GM18511 (cell line): ENCODE data around the gene CLIC6.
A peak's percentile ranks its signal among the peaks of the same experiment; 100 is the strongest.
"Not testable (repeated sequence)": the region's sequence is repeated elsewhere in the genome, so short reads cannot be mapped to it uniquely, and the experiment has no call there.

Source experiments
- ATAC-seq: cut with Tn5 transposase; IDR thresholded peaks from one replicate; pipeline ENCODE4 v1.9.1; 2021; ENCODE audit warnings: mild to moderate bottlenecking, moderate library complexity; ENCODE audit not compliant: unreplicated experiment

CLIC6 gene

DNA sequence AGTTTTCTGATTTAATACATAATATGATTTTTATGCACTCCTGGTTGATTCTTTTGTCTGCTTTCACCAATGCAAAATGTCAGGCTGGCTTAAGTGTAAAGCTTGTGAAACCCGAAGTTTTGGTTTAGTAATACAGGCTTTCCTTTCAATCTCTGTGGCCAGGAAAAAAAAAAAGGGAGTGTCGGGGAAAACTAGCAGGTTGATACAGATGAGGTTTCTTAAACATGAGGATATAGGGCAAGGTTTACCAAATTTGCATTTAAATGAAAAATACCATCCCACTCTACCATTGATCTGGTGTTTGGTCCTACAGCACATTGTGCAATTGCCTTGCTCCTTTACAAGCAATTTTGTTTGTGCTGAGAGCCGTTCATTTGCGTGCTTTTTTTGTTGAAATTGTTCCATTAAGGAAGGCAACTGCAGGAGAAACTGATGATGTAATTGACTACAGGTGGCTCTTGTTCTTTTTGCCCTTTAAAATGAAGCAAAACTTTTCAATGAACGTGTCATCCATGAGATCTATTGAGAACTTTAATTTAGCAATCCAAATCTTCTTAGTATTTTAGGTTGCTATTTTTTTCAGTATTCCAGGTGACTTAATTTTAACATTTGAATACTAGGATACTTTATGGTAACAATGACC lies 22.7 kb downstream of the CLIC6 start:
- no peak for ATAC-seq

DNA sequence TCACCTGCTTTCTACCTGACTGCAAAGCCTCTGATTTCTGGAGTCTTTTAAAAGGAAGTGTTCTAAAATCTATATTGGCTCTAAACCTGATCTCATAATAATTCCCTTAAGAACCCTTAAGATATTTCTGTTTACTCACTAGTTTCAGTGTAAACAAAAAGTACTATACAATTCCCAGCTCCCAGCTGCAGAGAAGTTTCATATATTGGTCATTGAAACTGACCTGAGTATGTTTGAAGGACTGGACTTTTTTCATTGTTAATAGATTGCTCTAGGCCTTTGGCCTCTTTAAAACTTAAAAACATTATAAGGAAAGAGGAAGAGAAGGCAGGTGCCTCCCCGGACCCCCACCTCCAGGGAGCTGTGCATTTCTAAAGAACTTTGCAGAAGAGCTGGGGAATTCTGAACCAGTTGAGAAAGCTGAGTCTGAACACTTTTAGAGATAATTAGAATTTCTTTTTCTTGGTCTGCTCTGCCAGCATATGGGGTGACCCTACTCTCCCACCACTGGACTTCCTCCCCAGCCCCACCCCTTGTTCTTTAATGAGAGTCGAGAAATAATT lies 23.7 kb downstream of the CLIC6 start:
- ATAC-seq: no peak

DNA sequence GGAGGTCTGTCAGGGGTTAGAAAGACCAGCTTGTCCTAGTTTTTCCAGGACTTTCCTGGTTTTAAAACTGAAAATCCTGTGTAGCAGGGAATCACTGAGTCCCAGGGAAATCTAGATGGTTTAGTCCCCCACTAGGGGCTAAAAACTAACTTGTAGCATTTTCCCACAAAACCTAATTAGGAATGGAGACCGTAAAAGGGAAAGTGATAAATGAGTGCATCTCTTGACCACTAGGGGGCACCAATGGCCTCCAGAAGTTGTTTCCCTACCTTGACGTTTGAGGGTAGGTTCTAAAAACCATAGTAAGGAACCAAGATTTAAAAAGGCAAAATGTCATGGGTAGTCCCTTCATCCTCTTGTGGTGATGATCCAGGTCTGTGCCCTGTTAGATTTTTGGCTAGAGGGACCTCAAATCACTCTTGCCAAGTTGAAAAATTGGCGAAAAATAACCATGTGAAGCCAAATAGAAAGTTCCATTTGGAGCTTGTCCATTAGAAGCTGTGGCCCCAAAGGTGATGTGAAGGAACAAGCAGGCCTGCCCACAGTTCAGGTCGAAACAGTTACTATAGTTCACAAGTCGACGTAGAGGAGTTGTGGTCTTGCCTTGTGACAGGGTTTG lies 24.5 kb downstream of the CLIC6 start:
- no peak for ATAC-seq

DNA sequence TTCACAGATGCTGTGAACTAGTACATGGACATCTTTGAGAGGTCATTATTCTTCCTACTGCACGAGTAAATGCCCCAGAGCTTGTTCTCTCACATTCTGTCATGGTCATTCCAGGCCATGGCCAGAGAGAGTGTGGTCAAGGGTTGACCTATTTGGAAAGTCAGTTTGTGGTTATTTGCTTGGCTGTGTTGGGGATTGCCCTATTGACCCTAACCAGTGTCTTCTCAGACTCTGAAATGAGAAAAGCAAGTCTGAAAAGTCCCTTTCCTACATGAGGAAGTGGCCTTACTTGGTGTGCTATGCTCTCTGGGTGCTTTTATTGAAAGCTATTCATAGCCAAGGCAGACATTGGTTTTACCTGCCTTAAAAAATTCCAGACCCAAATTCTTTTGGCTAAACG lies 26.6 kb downstream of the CLIC6 start:
- peak; percentile 93 for ATAC-seq

DNA sequence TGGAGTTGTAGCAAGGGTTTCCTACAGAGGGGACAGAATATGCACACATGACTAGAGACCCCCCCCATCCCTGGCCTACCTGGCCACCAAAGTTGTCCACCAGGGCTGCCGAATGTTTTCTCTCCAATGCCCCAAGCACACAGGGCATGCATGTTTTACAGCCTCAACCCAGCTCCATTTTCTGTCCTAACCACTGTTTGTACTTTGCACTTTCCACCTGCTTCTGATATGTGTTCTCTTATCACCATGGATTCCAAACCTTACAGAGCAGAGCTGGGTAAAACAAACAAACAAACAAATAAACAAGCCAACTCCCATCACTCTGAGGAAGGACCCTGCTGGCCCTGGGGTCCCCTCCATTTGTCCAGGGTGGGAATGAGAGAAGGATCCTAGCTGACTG lies 27.3 kb downstream of the CLIC6 start:
- peak; percentile 22 for ATAC-seq

DNA sequence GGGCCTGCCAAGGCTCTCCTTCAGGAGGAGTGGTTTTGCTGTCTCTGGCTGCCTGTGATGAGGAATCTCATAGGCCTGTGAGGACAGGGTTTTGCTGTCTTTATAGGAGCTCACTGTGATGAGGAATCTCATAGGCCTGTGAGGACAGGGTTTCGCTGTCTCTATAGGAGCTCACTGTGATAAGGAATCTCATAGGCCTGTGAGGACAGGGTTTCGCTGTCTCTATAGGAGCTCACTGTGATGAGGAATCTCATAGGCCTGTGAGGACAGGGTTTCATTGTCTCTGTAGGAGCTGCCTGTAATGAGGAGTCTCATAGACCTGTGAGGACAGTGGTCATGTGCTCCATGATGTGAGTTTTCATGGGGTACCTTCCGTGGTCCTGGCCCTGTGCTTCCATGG lies 29.0 kb downstream of the CLIC6 start:
- no peak for ATAC-seq

DNA sequence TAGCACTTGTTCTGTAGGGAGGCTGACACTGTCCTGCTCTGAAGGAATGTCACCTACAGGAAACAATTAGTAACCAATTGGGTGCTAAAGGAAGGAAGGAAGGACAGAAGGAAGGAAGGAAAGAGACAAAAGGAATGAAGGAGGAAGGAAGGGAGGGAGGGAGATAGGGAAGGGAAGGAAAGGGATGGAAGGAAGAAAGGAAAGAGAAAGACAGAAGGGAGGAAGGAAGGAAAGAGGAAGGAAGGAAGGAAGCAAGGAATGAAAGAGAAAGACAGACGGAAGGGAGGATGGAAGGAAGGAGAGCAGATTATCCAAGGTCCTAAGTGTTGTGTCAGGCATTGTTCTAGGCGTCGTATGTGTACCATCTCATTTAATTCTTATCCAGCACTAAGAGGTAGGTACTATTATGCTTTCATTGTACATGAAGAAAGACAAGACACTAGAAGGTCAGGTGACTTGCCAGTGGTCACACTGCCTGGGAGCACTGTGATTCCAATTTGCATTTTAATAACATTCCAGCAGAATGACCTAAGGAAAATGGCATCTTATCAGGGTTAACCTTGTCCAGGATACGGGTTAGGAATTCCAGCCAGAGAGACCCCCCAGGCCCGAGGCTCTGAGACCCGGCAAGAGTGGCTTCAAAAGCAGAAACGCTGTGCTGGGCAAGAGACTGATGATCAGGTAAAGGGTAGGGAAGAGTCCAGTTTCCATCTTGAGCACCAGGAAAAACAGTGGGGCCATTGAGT lies 29.6 kb downstream of the CLIC6 start:
- ATAC-seq: no peak

DNA sequence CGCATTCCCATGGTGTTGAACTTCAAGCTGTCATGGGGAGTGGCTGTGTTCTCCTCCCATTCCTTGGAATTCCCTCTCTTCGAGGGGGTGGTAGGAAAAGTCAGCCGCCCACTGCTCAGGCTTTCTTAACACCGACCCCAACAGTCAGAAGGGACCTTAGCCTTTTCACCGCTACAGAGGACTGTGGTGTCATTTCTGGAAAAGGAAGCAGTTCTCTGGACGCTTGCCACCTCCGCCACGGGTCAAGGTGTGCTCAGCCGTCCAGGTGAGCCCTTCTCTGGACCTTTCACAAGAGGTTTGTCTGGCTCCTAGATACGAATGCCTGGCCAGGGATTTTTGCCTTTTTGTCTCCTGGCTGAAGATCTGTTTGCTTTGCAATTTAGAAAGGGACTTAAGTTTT lies 31.8 kb downstream of the CLIC6 start:
- no peak for ATAC-seq

DNA sequence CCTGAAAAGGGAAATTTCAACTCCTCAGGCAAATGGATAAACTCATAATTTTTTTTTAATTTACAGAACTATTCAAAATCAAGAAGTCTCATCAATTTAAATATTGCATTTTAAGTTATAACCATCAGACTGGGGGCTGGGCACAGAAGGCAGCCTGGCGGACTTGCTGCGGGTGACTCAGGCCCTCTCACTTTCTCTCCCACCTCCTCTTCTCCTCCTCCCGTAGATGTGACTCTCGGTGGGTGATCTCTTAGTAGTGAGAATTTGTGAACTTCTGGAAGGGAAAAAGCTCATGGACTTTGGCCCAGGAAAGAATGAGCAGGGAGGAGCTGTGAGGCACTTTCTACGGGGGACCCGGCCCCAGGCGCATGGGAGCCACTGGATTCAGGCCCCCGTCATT lies 32.9 kb downstream of the CLIC6 start:
- ATAC-seq: no peak

DNA sequence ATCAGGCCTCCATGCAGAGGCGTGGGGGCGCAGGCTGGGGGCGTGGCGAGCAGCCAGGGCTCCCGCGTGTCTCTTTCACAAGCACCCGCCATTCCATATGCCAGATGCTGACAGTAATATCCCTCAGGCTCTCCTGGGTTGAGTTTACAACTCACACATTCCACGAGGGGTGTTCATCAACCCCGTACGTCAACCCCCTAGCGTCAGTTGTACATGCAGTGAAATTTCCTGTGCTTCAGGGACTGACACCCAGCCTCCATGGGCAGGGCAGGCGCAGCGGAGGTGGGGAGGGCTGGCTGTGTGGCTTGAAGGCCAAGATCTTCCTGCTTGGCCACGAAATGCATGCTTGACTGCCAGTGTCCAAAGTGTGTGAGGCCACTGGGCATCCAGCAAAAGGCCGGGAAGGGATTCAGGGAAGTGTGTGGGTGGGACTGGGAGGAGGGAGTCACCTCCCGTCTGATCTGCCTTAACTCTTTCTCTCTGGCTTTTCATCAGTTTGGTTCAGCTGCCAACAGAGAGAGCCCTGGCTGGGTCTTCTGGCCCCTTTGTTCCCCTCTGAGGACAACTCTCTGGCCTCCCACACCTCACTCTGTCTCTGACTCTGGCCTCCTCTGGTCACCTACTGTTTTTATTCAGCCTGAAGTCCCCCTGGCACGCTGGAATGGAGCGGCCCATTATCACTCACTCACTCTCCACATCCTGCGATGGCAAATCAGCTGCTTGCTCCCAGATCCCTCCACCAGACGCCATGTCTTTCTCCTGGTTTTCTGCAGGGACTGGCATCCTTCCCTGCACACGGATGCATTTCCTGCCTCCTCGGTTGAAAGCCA lies 33.8 kb downstream of the CLIC6 start:
- no peak for ATAC-seq

DNA sequence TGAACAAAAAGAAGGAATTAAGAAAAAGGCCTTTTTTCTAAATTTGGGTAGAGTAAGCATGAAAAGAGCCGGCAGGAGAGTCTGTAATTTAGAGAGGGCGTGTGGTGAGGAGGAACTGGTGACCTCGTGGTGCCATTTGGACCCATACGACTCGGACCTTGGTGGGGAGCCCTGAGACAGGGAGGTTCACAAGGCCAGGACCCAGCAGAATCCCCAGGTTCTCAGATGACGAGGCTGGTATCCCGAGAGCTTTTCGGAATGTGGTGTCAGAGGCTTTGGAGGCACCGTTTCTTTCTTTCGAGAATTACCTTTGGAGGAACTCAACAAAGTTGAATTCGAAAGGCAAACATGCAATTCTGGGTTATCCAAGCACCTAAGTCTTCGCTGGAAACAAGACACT lies 34.8 kb downstream of the CLIC6 start:
- no peak for ATAC-seq

DNA sequence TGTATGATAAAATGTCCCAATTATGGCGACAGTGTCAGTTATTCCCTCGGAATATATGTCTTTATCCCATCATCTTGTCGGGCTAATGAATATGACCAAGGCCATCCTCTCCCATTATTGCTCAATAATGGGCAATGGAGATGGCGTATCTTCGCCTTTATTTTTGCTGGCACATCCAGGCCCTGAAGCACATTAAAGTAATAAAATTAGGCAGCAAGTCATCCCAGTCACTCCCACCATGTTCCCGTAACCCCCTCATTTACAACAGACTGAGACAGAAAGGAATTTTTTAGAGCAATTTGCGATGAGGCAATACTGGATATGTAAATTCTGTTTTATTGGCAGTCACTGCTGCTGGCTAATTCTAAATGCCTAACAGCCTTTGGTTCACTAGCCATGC lies 35.3 kb downstream of the CLIC6 start:
- no peak for ATAC-seq

DNA sequence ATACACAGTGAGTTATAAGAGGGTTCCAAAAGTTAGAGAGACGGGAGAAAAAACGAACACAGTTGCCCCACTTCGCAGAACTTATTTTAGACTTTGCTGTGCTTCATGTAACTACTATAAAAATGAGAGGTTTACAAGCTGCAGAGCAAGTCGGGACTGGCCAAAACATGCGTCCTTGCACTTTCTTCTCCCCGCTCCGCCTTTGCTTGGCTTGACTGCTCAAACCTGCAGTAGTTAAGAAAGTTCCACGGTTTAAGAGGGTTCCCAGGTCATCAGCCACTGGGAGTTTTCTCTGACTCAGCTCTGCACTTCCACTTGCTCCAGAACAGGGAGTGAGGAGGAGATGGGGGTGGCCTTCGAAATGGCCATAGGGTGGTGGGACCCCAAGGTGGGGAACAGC lies 36.2 kb downstream of the CLIC6 start:
- no peak for ATAC-seq

DNA sequence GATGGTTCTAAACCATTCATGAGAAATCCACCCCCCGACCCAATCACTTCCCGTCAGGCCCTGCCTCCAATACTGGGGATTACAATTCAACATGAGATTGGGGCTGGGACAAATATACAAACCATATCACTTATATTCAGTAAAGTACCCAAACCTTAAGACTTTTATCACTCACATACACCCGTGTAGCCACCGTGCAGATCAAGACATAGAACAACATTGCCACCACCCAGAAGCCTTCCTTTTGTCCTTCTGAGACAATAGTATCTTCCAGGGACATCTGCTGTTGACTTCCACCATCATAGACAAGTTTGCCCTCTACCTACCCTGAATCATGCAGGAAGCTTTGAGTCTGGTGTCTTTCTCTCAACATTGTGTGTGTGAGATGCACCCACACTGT lies 37.5 kb downstream of the CLIC6 start:
- no peak for ATAC-seq

DNA sequence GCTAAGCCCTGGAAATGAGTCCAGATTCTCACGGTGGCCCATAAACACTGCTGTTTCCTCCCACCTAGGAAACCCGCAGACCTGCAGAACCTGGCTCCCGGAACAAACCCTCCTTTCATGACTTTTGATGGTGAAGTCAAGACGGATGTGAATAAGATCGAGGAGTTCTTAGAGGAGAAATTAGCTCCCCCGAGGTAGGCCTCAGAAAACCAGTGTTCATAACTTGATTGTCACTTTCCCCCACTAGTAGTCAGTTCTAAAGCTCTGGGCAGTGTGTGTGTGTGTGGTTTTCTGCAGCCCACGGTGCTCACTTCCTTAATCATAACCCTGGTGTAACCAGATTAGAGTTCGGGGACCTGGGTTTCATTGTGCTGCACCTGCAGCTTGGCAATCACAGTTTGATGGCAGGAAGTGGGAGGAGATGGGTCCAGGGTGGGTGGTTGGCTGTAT lies 39.1 kb downstream of the CLIC6 start:
- peak; percentile 96 for ATAC-seq

DNA sequence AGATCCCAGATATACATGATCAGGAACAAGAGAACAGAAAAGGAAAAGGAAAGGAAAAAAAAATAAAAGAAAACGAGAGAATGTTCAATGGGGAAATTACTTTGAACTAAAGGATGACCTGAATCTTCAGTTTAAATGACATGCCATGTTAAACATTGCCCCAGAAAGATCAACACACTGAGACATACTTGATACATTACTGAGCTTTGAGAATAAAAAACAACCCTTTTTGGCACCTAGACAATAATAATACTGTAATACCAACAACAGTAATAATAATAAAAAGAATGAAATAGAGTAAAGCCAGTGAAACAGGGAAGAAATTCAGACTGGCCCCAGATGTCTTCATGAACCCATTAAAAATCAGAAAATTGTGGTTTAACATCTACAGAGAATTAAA lies 44.8 kb downstream of the CLIC6 start:
- no peak for ATAC-seq

DNA sequence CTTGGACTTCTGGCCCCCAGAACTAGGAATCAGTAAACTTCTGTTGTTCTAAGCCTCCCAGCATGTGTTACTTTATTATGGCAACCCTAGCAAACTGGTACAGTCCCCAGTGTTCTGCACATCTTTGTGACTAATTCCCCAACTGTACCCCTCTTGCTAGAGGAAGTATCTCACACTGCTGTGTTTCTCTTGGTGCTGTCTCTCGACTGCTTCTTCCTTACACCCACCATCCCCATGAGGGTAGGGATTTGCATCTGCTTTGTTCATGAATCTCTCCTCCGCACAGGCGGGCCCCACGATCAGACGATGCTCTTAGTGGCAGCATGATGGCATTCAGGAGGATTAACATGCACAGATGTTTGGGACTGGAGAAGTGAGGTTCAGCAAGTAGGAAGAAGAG lies 46.7 kb downstream of the CLIC6 start:
- no peak for ATAC-seq

DNA sequence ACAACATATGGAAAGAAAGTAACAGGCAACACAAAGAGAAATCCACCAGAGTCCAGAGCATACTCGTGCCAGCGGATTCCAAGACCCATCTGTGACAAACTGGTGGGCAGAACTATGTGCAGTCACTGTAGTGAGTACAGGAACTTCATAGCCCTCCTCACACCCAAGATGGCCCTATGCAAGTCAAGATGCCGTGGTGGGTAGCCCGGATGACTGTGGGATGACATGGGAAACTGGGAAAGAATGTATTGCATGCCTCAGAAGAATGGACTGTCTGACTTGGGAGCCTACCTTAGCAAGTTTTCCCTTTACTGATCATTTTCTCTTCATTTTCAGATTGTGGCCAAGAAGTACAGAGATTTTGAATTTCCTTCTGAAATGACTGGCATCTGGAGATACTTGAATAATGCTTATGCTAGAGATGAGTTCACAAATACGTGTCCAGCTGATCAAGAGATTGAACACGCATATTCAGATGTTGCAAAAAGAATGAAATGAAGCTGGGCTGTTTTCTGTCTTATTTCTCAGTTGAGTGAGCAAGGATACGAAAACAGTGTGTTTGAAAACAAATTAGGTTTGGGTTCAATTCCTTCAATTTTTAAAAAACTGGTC lies 47.3 kb downstream of the CLIC6 start:
- no peak for ATAC-seq

DNA sequence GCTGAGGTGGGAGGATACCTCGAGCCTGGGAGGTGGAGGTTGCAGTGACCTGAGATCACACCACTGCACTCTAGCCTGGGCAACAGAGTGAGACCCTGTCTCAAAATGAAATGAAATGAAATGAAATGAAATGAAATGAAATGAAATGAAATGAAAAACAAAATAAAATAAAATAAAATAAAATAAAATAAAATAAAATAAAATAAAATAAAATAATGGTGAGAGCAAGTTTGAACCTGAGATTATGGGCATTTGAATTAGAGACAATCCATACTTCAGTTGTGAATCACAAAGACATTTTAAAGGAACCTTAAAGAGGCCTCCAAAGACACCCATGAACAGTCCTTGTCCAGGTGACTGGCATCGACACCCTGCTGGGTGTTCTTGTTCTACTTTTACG lies 49.7 kb downstream of the CLIC6 start:
- ATAC-seq: not testable (repeated sequence)

DNA sequence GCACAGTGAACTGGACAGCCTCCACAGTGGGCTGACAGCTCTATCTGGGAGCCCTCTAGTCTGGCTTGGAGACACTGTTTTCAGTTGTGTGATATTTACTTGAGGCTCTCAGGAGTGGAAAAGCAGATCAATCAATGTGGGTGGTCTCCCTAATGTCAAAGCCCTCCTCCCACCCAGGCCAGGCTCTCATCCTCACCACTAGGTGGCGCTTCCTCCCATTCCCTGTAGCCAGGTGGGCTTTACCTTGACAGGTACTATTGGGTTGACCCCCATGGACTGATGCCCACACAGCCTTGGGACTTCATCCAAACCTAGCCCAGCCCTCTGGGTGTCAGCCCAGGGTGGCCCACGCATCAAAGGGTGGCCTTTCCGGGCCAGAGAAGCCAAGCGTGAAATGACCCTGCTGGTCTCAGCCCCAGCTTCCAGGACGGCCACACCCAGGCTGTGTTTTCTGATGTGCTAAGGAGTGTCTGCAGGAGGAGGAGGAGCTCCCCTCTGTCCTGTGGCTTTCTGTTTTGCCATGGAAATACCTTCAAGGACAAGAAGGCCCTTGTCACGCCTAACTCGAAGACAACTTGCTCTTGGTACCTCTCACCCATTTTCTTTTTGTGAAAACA lies 54.0 kb downstream of the CLIC6 start:
- no peak for ATAC-seq
